Upper lobe of left lung (tissue), 4 donors: ENCODE results near the gene OGFOD3.
"Not testable (repeated sequence)": the region's sequence is repeated elsewhere in the genome, so short reads cannot be mapped to it uniquely, and the experiment has no call there.

ENCODE experiments used
- POLR2A ChIP-seq, 4 donors: fragments of 450-650 bp; IDR thresholded peaks; one replicate each; pipeline ENCODE4 v1.5.1; 2016 to 2017; ENCODE audit warnings: antibody characterized with exemption in 4 of 4, mild to moderate bottlenecking in 2 of 4
- TF ChIP-seq, protein P1 (sequence below), 6 experiments: fragments of 450-650 bp in 4 of 6; fragments of 200-600 bp in 2 of 6; sonication (generic) in 2 of 6; IDR thresholded peaks; one replicate each; pipeline ENCODE4 v1.5.1; 2016 to 2019; ENCODE audit warnings: antibody characterized with exemption in 6 of 6

GRCh38 chr17:82381703-82382009, 36.7 kb downstream of the OGFOD3 start:
- TF ChIP-seq, protein P1, sequence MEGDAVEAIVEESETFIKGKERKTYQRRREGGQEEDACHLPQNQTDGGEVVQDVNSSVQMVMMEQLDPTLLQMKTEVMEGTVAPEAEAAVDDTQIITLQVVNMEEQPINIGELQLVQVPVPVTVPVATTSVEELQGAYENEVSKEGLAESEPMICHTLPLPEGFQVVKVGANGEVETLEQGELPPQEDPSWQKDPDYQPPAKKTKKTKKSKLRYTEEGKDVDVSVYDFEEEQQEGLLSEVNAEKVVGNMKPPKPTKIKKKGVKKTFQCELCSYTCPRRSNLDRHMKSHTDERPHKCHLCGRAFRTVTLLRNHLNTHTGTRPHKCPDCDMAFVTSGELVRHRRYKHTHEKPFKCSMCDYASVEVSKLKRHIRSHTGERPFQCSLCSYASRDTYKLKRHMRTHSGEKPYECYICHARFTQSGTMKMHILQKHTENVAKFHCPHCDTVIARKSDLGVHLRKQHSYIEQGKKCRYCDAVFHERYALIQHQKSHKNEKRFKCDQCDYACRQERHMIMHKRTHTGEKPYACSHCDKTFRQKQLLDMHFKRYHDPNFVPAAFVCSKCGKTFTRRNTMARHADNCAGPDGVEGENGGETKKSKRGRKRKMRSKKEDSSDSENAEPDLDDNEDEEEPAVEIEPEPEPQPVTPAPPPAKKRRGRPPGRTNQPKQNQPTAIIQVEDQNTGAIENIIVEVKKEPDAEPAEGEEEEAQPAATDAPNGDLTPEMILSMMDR (IDR thresholded peaks at IDR 0.05), result not testable (repeated sequence)
- not testable (repeated sequence) for TF ChIP-seq POLR2A (IDR thresholded peaks at IDR 0.05)
